ENCODE measurements around the gene CLRN2.

GRCh38 chr4:17490575-17491059 lies 24.3 kb upstream of the CLRN2 start:
- TF ChIP-seq POLR2A (IDR thresholded peaks at IDR 0.05) = no peak
- TF ChIP-seq CTCF (IDR thresholded peaks at IDR 0.05 in 4 of 5, conservative IDR thresholded peaks at IDR 0.05 in 1 of 5) = no peak

Measured in gastrocnemius medialis (tissue), 4 donors.